Peyer's patch (tissue), 4 donors: Measurements from ENCODE around the gene MAGI2. TPM values are rescaled to one million over a fixed set of nuclear protein-coding genes. Genes with fewer than 3 reads are reported as not detected.

Source experiments
- DNase-seq, 3 donors: peaks; one replicate each; pipeline ENCODE4 v3.0.0-alpha.2; 2017 to 2019
- H3K27ac ChIP-seq, 4 donors: fragments of 200-600 bp; sonication (generic); one replicate each; pipeline ENCODE4 v1.5.1; 2016 to 2019
- H3K27me3 ChIP-seq, 2 donors: fragments of 200-600 bp; sonication (generic); one replicate each; pipeline ENCODE4 v1.5.1; 2019
- H3K36me3 ChIP-seq, 3 donors: fragments of 200-600 bp; sonication (generic); one replicate each; pipeline ENCODE4 v1.5.1; 2016 to 2019
- H3K4me1 ChIP-seq, 4 donors: fragments of 200-600 bp; sonication (generic); one replicate each; pipeline ENCODE4 v1.5.1; 2016 to 2019
- H3K4me3 ChIP-seq, 4 donors: fragments of 200-600 bp; sonication (generic); 1 replicate in 3 of 4; 2 replicates in 1 of 4; pipeline ENCODE4 v1.5.1; 2016 to 2019; ENCODE audit warnings: mild to moderate bottlenecking in 1 of 4
- H3K9me3 ChIP-seq, 4 donors: fragments of 200-600 bp; sonication (generic); one replicate each; pipeline ENCODE4 v1.5.1; 2016 to 2019; ENCODE audit warnings: mild to moderate bottlenecking in 1 of 4
- POLR2A ChIP-seq, 2 donors: fragments of 450-650 bp; IDR thresholded peaks; one replicate each; pipeline ENCODE4 v1.5.1; 2017; ENCODE audit warnings: antibody characterized with exemption in 2 of 2, mild to moderate bottlenecking in 2 of 2, moderate library complexity in 2 of 2
- total RNA-seq, 4 donors: library from RNA; depleted of rRNA; stranded (reverse); fragments of >200 nt; gene quantifications; one replicate each; pipeline ENCODE4 v1.1.0, GENCODE V29; 2016
- TF ChIP-seq, protein P1 (sequence below), 6 experiments: fragments of 450-650 bp in 4 of 6; fragments of 200-600 bp in 2 of 6; sonication (generic) in 1 of 6; IDR thresholded peaks; one replicate each; pipeline ENCODE4 v1.5.1; 2017 to 2019; ENCODE audit warnings: antibody characterized with exemption in 6 of 6, mild to moderate bottlenecking in 3 of 6, moderate library complexity in 1 of 6

The MAGI2 gene
- total RNA-seq, 4 donors from 2014 or later, result 1.6 to 12.4 (median 2.8) TPM

DNA sequence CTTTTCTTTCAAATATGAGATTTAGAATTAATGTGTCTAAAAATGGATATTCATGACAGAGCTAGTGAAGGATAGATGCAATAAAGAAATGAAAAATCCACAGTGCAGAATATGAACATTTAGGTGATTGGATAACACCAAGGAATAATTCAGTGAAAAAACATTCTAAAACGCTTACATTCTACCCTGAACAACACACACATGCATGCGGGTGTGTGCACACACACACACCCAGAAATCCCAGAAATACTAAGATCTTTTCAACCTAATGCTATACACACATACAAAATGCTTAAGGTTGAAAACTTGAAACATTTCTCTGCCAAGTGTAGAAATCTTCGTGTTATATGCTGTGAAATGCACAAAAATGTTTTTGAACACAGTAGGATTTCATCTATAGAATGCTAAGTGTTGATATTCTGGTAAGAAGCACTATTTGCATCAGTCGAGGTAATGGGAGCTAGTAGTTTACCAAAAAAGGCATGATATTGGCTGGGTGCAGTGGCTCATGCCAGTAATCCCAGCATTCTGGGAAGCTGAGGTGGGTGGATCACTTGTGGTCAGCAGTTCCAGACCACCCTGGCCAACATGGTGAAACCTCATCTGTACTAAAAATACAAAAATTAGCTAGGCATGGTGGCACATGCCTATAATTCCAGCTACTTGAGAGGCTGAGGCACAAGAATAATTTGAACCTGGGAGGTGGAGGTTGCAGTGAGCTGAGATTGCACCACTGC, 1054.3 kb downstream of the MAGI2 start:
- no peaks in the 10 kb centered on the region for H3K36me3 ChIP-seq
- no peak overlapping the region for H3K4me3 ChIP-seq
- no peaks in the 10 kb centered on the region for H3K4me1 ChIP-seq
- H3K9me3 ChIP-seq, result no peaks in the 10 kb centered on the region
- TF ChIP-seq, protein P1, sequence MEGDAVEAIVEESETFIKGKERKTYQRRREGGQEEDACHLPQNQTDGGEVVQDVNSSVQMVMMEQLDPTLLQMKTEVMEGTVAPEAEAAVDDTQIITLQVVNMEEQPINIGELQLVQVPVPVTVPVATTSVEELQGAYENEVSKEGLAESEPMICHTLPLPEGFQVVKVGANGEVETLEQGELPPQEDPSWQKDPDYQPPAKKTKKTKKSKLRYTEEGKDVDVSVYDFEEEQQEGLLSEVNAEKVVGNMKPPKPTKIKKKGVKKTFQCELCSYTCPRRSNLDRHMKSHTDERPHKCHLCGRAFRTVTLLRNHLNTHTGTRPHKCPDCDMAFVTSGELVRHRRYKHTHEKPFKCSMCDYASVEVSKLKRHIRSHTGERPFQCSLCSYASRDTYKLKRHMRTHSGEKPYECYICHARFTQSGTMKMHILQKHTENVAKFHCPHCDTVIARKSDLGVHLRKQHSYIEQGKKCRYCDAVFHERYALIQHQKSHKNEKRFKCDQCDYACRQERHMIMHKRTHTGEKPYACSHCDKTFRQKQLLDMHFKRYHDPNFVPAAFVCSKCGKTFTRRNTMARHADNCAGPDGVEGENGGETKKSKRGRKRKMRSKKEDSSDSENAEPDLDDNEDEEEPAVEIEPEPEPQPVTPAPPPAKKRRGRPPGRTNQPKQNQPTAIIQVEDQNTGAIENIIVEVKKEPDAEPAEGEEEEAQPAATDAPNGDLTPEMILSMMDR (IDR thresholded peaks at IDR 0.05), result no peak
- TF ChIP-seq POLR2A (IDR thresholded peaks at IDR 0.05), result no peak
- H3K27me3 ChIP-seq, result no peaks in the 10 kb centered on the region
- H3K27ac ChIP-seq, result no peak overlapping the region
- no peak for DNase-seq

DNA sequence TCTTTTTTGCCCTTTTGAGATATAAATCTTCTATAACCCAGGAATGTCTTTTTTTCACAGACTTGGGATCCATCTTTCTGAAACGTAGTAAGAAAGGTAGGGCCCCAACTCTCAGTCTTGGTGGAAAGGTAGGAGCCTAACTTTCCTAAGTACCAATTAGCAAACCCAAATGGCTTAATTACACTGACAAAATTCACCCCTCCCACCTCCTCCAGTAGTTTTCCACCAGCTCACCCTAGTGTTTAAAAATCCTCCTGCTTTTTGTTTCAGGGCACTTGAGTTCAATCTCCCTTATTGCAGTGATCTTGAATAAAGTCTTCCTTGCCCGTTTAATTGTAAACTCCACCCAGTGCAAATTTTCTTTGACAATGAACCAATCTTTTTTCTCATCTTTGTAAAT, 1054.9 kb downstream of the MAGI2 start:
- no peaks in the 10 kb centered on the region for H3K4me1 ChIP-seq
- no peaks in the 10 kb centered on the region for H3K9me3 ChIP-seq
- H3K27ac ChIP-seq, result no peak overlapping the region
- no peak for DNase-seq
- TF ChIP-seq, protein P1 (IDR thresholded peaks at IDR 0.05), result no peak
- TF ChIP-seq POLR2A (IDR thresholded peaks at IDR 0.05), result no peak
- H3K36me3 ChIP-seq, result no peaks in the 10 kb centered on the region
- no peak overlapping the region for H3K4me3 ChIP-seq
- H3K27me3 ChIP-seq, result no peaks in the 10 kb centered on the region

DNA sequence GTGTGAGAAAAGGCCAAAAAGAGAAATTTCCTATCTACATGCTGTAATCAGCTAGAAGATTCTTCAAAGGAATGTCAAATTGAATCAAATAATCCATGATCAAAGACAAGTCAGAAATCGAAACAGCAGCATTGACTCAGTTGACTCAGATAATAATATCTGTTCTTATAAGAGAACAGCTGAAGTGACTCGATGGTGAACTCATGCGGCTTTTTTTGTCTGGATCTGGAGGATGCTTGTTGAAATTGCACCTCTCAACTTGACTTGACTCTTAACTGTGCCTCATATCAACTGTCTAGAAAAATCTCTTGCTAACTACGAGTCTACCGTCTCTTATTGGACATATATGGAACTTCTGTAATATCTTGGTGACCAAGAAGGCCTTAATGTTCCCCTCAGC, 1055.4 kb downstream of the MAGI2 start:
- H3K4me3 ChIP-seq, result no peak overlapping the region
- H3K4me1 ChIP-seq, result no peaks in the 10 kb centered on the region
- TF ChIP-seq POLR2A (IDR thresholded peaks at IDR 0.05), result no peak
- TF ChIP-seq, protein P1 (IDR thresholded peaks at IDR 0.05), result no peak
- no peak for DNase-seq
- H3K36me3 ChIP-seq, result no peaks in the 10 kb centered on the region
- H3K27me3 ChIP-seq, result no peaks in the 10 kb centered on the region
- H3K27ac ChIP-seq, result no peak overlapping the region
- H3K9me3 ChIP-seq, result no peaks in the 10 kb centered on the region

DNA sequence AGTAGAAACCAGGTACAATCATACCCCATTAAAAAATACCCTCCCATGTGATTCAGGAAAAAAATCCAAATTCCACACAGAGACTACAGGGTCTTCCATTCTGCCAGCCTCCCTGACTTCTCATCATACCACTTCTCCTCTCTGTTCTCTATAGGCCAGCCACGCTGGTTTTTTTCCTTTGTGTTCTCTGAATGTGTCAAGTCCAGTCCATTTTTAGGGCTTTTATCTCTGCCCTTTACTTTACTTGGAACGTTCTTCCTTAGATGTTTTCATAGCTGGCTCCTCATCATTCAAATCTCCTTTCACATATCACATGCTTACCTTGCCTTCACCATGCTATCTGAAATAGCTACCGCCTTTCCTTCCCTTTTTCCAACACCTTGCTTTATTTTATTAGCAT, 1057.3 kb downstream of the MAGI2 start:
- Histone ChIP-seq H3K27ac (no peak overlapping the region), H3K27me3 (no peaks in the 10 kb centered on the region), H3K36me3 (no peaks in the 10 kb centered on the region), H3K9me3 (no peaks in the 10 kb centered on the region), H3K4me3 (no peak overlapping the region), H3K4me1 (no peaks in the 10 kb centered on the region)
- no peak for DNase-seq
- no peak for TF ChIP-seq POLR2A (IDR thresholded peaks at IDR 0.05)
- TF ChIP-seq, protein P1 (IDR thresholded peaks at IDR 0.05), result no peak

DNA sequence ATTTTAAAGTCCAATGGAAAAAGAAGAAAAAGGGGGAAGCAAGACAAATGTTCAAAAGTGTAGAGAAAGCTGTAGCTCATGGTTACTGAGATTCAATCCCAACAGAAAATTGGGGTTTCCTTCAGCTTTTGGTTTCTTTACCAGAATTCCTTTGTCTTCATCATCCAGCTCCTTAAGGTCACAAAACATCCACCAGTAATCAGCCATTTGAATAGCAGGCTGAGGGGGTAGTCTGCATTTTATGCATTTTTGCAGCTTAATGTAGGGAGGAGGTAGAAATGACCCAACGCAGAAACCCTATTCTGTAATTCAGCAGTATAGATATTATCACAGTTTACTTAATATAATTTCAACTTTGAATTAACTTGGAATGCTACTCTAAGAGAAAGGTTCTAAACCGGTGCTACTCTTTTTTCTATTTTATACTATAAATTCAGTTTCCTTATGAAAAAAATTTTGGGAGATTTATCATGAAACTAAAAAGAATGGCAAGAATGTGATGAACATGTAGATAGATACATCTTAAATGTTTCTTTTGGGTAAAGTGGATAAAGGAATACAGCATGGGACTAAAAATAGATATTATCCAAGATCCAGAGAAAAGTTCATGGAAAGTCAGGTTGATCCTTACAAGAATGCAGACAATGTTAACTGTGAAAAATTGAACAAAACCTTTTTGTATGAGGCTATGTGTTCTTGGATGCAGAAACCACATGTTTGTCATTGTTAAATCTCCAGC, 1058.0 kb downstream of the MAGI2 start:
- no peak for DNase-seq

More for the DNA sequence above, 1058.0 kb downstream of the MAGI2 start:
- Histone ChIP-seq H3K27me3 (no peaks in the 10 kb centered on the region), H3K27ac (no peak overlapping the region), H3K36me3 (no peaks in the 10 kb centered on the region), H3K4me1 (no peaks in the 10 kb centered on the region), H3K4me3 (no peak overlapping the region), H3K9me3 (no peaks in the 10 kb centered on the region)
- TF ChIP-seq, protein P1 (IDR thresholded peaks at IDR 0.05), result no peak
- TF ChIP-seq POLR2A (IDR thresholded peaks at IDR 0.05), result no peak
